Osteoblast (primary cell): ENCODE data around the gene DEUP1. TPM values are rescaled to one million over a fixed set of nuclear protein-coding genes. Genes with fewer than 3 reads are reported as not detected.
A peak's percentile ranks its signal among the peaks of the same experiment; 100 is the strongest.

Source experiments
- DNase-seq: peaks from one replicate; pipeline ENCODE4 v3.0.0; 2011; ENCODE audit warnings: low spot score, mixed read lengths; ENCODE audit not compliant: insufficient read length; ENCODE audit errors: missing footprints
- H2AFZ ChIP-seq: 2 replicates; pipeline ENCODE4 v1.6.0; 2011; ENCODE audit warnings: mild to moderate bottlenecking, low read length
- H3K27ac ChIP-seq: 2 replicates; pipeline ENCODE4 v1.5.1; 2011; ENCODE audit warnings: mild to moderate bottlenecking, low read depth, low read length, moderate library complexity
- H3K27me3 ChIP-seq: 2 replicates; pipeline ENCODE4 v1.6.0; 2012; ENCODE audit warnings: mild to moderate bottlenecking, control low read depth, inconsistent platforms, low read length, moderate library complexity; ENCODE audit not compliant: insufficient read depth
- H3K36me3 ChIP-seq: 2 replicates; pipeline ENCODE4 v1.5.1; 2011; ENCODE audit warnings: mild to moderate bottlenecking, low read length, control low read depth, moderate library complexity; ENCODE audit not compliant: insufficient read depth
- H3K4me1 ChIP-seq: 2 replicates; pipeline ENCODE4 v1.5.1; 2011; ENCODE audit warnings: mild to moderate bottlenecking, low read length, control low read depth, moderate library complexity; ENCODE audit not compliant: insufficient read depth
- H3K4me2 ChIP-seq: 2 replicates; pipeline ENCODE4 v1.6.0; 2011; ENCODE audit warnings: mild to moderate bottlenecking, low read length; ENCODE audit not compliant: insufficient read depth
- H3K4me3 ChIP-seq: fragments of 200-600 bp; sonication (generic); 3 replicates; pipeline ENCODE4 v1.5.1; 2012; ENCODE audit warnings: mild to moderate bottlenecking, low read length, inconsistent platforms; ENCODE audit not compliant: insufficient read depth
- H3K79me2 ChIP-seq: 2 replicates; pipeline ENCODE4 v1.6.0; 2012; ENCODE audit warnings: mild to moderate bottlenecking, low read length, control low read depth, inconsistent platforms; ENCODE audit not compliant: insufficient read depth
- H3K9me3 ChIP-seq: 2 replicates; pipeline ENCODE4 v1.5.1; 2011; ENCODE audit warnings: low read depth, low read length, control low read depth
- H4K20me1 ChIP-seq: 2 replicates; pipeline ENCODE4 v1.6.0; 2012; ENCODE audit warnings: mild to moderate bottlenecking, low read length, control low read depth; ENCODE audit not compliant: insufficient read depth
- total RNA-seq: library from RNA; depleted of rRNA; stranded (reverse); fragments of >200 nt; gene quantifications from 2 replicates; pipeline ENCODE4 v1.2.3, GENCODE V29; 2012
- TF ChIP-seq, protein P1 (sequence below): IDR thresholded peaks from 2 replicates; pipeline ENCODE4 v1.5.1; 2011; ENCODE audit warnings: mild to moderate bottlenecking, low read depth, low read length, moderate library complexity; ENCODE audit errors: extremely low read depth

DEUP1 gene
- total RNA-seq, 1 donor = under 0.01 TPM

DNA sequence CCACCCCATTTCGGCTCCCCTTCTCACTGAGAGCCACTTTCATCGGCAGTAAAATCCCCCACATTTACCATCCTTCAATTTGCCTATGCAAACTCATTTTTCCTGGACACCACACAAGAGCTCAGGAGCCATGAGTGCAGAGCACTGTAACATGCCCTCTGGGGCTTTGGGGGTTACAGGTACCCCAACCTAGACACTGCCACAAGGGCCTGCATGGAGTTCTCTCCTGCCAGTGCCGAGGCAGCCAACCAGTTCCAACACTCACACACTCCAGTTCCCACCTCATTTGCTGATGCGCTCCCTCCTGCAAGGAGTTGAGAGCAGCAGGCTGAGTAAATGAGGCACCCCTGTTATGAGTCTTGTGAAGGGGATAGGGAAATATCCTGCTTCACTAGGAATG lies 136.5 kb downstream of the DEUP1 start:
- no peaks in the 10 kb centered on the region for H3K27me3 ChIP-seq
- H3K27ac ChIP-seq = no peak overlapping the region
- no peak for DNase-seq
- H3K4me3 ChIP-seq = no peak overlapping the region
- no peaks in the 10 kb centered on the region for H3K36me3 ChIP-seq
- TF ChIP-seq, protein P1, sequence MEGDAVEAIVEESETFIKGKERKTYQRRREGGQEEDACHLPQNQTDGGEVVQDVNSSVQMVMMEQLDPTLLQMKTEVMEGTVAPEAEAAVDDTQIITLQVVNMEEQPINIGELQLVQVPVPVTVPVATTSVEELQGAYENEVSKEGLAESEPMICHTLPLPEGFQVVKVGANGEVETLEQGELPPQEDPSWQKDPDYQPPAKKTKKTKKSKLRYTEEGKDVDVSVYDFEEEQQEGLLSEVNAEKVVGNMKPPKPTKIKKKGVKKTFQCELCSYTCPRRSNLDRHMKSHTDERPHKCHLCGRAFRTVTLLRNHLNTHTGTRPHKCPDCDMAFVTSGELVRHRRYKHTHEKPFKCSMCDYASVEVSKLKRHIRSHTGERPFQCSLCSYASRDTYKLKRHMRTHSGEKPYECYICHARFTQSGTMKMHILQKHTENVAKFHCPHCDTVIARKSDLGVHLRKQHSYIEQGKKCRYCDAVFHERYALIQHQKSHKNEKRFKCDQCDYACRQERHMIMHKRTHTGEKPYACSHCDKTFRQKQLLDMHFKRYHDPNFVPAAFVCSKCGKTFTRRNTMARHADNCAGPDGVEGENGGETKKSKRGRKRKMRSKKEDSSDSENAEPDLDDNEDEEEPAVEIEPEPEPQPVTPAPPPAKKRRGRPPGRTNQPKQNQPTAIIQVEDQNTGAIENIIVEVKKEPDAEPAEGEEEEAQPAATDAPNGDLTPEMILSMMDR = no peak
- H3K4me1 ChIP-seq = no peaks in the 10 kb centered on the region
- no peaks in the 10 kb centered on the region for H3K79me2 ChIP-seq
- H3K4me2 ChIP-seq = no peak overlapping the region
- H2AFZ ChIP-seq = no peak overlapping the region
- no peaks in the 10 kb centered on the region for H3K9me3 ChIP-seq
- H4K20me1 ChIP-seq = no peaks in the 10 kb centered on the region

DNA sequence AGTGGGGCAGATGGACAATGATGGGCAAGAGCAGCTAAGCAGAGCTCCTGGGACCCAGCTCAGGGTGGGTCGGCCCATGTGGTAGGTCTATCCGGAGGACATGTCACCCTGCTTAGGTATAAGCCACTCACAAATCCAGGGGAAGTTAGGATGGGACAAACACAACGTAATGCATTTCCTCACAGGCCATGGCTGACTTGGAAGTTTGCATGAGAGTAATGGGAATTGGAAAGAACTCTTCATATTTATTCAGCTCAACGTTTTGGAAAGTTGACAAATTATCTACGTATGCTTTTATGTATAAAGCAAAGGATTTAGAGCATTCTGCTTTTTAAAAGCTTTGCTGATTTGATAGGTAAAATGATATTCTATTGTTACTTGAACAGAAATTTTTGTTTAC lies 137.7 kb downstream of the DEUP1 start:
- DNase-seq = no peak
- Histone ChIP-seq H3K4me2 (no peak overlapping the region), H3K27me3 (no peaks in the 10 kb centered on the region), H3K9me3 (no peaks in the 10 kb centered on the region), H3K27ac (no peak overlapping the region), H3K4me3 (no peak overlapping the region), H3K79me2 (no peaks in the 10 kb centered on the region), H3K36me3 (no peaks in the 10 kb centered on the region), H3K4me1 (no peaks in the 10 kb centered on the region), H2AFZ (no peak overlapping the region), H4K20me1 (no peaks in the 10 kb centered on the region)
- TF ChIP-seq, protein P1 = no peak

DNA sequence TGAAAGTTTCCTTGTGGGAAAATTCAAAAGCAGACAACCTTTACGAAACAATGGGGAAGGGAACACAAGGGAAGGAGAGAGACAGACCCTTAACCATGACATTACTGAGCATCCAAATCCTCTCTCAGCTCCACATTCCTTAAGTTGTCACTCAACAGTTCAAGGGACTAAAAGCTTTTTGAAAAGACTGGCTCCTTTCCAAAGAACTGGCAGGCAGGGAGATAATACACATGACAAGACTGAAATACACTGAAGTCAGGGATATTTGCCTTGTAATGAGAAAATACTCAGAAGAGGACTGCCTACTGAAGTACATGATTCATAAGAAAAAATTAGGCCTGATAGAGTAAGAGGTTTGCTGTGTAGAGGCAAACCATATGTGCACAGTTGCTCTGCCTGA lies 143.6 kb downstream of the DEUP1 start:
- H3K36me3 ChIP-seq = no peaks in the 10 kb centered on the region
- H3K27me3 ChIP-seq = no peaks in the 10 kb centered on the region
- H3K4me3 ChIP-seq = no peak overlapping the region
- DNase-seq = no peak
- H3K9me3 ChIP-seq = no peaks in the 10 kb centered on the region
- H3K4me1 ChIP-seq = no peaks in the 10 kb centered on the region
- H4K20me1 ChIP-seq = no peaks in the 10 kb centered on the region
- TF ChIP-seq, protein P1 = no peak
- no peak overlapping the region for H3K27ac ChIP-seq
- H3K4me2 ChIP-seq = no peak overlapping the region
- H3K79me2 ChIP-seq = no peaks in the 10 kb centered on the region
- H2AFZ ChIP-seq = no peak overlapping the region

DNA sequence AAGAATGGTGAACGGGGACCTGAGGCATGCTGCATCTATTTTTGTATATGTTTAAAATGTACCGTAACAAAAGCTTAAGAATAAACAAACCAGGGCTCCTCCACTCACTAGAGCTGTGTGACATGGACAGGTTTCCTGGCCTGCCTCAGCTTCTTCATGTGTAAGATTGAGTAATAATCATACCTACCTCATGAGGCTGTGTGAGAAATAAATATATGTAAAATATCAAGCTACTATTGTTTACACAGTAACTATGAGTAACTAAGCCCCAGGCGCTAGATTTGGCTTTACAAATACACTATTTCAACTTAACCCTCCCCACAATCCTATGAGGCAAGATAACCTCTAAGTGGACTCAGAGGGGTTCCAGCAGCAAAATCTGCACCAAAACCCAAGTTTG lies 146.3 kb downstream of the DEUP1 start:
- Histone ChIP-seq H3K4me1 (no peaks in the 10 kb centered on the region), H3K27ac (no peak overlapping the region), H3K9me3 (no peaks in the 10 kb centered on the region), H4K20me1 (no peaks in the 10 kb centered on the region), H3K4me2 (no peak overlapping the region), H3K27me3 (no peaks in the 10 kb centered on the region), H3K4me3 (no peak overlapping the region), H3K36me3 (no peaks in the 10 kb centered on the region), H2AFZ (no peak overlapping the region), H3K79me2 (no peaks in the 10 kb centered on the region)
- TF ChIP-seq, protein P1 = no peak
- peak; percentile 94 for DNase-seq
